Suprapubic skin (tissue), 4 donors: ENCODE measurements around the gene CBFA2T3.

Source experiments
- CTCF ChIP-seq, 2 donors: fragments of 200-600 bp in 1 of 2; fragments of 450-650 bp in 1 of 2; sonication (generic) in 1 of 2; IDR thresholded peaks; one replicate each; pipeline ENCODE4 v1.5.1; 2016 to 2019; ENCODE audit warnings: antibody characterized with exemption in 2 of 2, mild to moderate bottlenecking in 1 of 2, moderate library complexity in 1 of 2
- EP300 ChIP-seq: sonication (generic); formaldehyde crosslinking; IDR thresholded peaks from one replicate; pipeline ENCODE4 v1.6.1; 2017; ENCODE audit warnings: antibody characterized with exemption
- POLR2A ChIP-seq, 2 donors: fragments of 450-650 bp; IDR thresholded peaks; one replicate each; pipeline ENCODE4 v1.6.1; 2017; ENCODE audit warnings: antibody characterized with exemption in 2 of 2, mild to moderate bottlenecking in 2 of 2, moderate library complexity in 2 of 2
- POLR2AphosphoS5 ChIP-seq, 3 donors: sonication (generic); formaldehyde crosslinking; IDR thresholded peaks; one replicate each; pipeline ENCODE4 v1.6.1; 2017; ENCODE audit warnings: antibody characterized with exemption in 3 of 3

DNA sequence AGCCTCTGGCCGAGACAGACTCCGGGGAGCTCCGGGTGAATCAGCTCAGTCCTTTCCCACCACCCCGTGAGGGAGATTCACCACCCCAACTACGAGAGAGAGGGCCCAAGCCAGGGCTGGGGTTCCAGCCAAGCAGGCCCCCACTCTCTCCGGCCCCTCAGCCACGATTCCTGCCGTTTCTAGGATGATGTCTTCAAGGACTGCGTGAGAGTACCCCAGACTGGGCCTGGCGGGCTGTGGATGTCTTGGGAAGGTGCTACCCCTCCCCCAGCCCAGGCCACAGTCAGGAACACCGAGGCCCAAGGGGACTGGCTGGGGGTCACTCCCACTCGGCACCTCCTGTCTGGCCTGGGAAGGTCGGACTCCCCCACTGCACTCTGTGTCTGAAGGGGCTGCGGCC, 89.0 kb downstream of the CBFA2T3 start:
- TF ChIP-seq CTCF (IDR thresholded peaks at IDR 0.05) (no peak), EP300 (no peak), POLR2A (IDR thresholded peaks at IDR 0.05) (no peak), POLR2AphosphoS5 (IDR thresholded peaks at IDR 0.05) (no peak)
